WI38 (cell line): ENCODE measurements around the gene LAPTM5.

ENCODE experiments used
- H3K4me3 ChIP-seq: 2 replicates; pipeline ENCODE4 v1.5.1; 2011; ENCODE audit warnings: low read depth, mild to moderate bottlenecking, control low read depth, low read length
- TF ChIP-seq, protein P1 (sequence below): IDR thresholded peaks from 2 replicates; pipeline ENCODE4 v1.5.1; 2012; ENCODE audit warnings: low read depth, mild to moderate bottlenecking, control low read depth, low read length

LAPTM5 gene

GRCh38 chr1:30775433-30775975 is 17.9 kb upstream of the LAPTM5 start:
- TF ChIP-seq, protein P1, sequence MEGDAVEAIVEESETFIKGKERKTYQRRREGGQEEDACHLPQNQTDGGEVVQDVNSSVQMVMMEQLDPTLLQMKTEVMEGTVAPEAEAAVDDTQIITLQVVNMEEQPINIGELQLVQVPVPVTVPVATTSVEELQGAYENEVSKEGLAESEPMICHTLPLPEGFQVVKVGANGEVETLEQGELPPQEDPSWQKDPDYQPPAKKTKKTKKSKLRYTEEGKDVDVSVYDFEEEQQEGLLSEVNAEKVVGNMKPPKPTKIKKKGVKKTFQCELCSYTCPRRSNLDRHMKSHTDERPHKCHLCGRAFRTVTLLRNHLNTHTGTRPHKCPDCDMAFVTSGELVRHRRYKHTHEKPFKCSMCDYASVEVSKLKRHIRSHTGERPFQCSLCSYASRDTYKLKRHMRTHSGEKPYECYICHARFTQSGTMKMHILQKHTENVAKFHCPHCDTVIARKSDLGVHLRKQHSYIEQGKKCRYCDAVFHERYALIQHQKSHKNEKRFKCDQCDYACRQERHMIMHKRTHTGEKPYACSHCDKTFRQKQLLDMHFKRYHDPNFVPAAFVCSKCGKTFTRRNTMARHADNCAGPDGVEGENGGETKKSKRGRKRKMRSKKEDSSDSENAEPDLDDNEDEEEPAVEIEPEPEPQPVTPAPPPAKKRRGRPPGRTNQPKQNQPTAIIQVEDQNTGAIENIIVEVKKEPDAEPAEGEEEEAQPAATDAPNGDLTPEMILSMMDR, result no peak
- no peak overlapping the region for H3K4me3 ChIP-seq

DNA sequence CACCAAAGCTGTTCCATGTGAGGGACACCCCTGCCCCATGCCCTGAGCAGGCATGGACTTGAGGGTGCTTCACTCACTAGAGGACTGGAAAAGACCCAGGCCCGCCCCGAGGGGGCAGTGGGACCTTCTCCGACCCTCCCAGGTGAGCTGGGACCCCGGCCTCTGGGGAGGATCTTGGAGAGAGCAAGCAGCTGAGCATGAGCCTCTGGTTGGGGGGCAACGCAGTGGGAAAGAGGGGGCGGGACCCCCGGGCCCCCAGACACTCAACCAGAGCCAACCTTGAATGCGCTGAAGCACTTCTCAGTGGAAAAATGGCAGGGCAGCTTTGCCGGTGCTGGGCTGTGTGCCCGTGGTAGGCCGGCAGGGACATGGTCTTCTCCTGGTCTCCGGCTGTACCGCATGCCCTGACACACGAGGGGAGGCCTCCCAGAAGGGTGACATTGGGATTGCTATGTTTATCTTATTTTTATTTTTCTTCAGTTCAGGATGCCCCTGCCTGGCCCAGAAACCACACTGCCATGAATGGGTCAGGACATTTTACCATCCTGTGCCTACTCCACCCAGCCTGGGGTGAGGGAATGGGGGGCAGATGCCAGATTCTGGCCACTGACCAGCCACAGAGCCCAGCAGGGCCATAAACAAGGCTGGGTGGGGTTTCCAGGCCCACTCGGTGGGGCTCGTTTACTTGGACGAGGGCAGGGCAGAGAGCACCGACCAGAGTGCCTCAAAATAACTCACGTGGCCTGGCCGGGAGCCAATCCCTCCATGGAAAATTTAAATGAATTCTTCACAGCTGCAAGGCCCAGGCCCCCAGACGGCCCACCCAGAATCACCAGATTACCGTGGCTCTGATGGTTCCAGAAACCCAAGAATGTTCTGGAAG is 17.2 kb upstream of the LAPTM5 start:
- H3K4me3 ChIP-seq, result no peak overlapping the region
- TF ChIP-seq, protein P1, result no peak

GRCh38 chr1:30773722-30774358 is 16.3 kb upstream of the LAPTM5 start:
- TF ChIP-seq, protein P1, result no peak
- no peak overlapping the region for H3K4me3 ChIP-seq

DNA sequence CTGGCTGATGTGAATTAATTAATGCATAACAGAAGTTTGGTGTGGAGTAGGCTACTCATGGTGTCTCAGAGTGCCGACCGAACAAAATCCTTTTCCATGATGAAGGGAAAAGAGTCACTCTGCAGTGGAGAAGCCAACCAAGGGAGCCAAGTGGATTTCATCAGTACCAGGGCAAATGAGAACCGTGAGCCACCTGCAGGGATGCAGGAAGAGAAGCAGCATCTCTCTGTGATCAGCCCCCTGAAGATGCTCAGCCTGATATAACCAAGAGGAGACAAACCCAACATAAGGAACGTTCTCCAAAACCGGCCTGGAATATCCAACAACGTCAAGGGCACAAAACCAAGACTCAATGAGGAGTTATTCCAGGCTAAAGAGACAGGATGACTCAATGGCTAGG is 13.4 kb upstream of the LAPTM5 start:
- no peak overlapping the region for H3K4me3 ChIP-seq
- TF ChIP-seq, protein P1, result no peak

DNA sequence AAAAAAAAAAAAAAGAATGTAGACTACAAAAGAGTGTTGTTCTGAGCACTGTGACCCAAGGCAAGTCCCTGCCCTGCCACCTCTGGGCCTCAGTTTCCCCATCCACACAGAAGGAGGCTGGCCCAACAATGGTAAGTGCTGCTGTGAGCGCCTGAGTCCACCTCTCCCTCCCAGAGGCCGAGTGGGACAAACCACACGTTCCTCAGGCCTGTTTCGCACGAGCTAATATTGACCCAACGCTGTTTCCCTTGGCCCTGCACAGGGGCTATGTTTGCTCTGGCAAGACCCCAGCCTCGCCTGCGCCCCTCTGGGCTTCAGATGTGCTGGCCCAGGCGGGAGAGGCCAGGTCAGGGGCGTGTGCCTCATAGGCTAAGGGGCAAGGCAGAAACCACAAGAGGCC is 12.6 kb upstream of the LAPTM5 start:
- H3K4me3 ChIP-seq, result no peak overlapping the region
- TF ChIP-seq, protein P1, result no peak

GRCh38 chr1:30768830-30769718 is 11.5 kb upstream of the LAPTM5 start:
- H3K4me3 ChIP-seq, result no peak overlapping the region
- TF ChIP-seq, protein P1, result no peak
